ENCODE measurements around the gene TGM2.

The TGM2 gene

GRCh38 chr20:38082894-38083293 is 82.2 kb downstream of the TGM2 start:
- TF ChIP-seq, protein P1, sequence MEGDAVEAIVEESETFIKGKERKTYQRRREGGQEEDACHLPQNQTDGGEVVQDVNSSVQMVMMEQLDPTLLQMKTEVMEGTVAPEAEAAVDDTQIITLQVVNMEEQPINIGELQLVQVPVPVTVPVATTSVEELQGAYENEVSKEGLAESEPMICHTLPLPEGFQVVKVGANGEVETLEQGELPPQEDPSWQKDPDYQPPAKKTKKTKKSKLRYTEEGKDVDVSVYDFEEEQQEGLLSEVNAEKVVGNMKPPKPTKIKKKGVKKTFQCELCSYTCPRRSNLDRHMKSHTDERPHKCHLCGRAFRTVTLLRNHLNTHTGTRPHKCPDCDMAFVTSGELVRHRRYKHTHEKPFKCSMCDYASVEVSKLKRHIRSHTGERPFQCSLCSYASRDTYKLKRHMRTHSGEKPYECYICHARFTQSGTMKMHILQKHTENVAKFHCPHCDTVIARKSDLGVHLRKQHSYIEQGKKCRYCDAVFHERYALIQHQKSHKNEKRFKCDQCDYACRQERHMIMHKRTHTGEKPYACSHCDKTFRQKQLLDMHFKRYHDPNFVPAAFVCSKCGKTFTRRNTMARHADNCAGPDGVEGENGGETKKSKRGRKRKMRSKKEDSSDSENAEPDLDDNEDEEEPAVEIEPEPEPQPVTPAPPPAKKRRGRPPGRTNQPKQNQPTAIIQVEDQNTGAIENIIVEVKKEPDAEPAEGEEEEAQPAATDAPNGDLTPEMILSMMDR (IDR thresholded peaks at IDR 0.05) = no peak

GRCh38 chr20:38081575-38081974 is 83.5 kb downstream of the TGM2 start:
- TF ChIP-seq, protein P1 (IDR thresholded peaks at IDR 0.05) = no peak

DNA sequence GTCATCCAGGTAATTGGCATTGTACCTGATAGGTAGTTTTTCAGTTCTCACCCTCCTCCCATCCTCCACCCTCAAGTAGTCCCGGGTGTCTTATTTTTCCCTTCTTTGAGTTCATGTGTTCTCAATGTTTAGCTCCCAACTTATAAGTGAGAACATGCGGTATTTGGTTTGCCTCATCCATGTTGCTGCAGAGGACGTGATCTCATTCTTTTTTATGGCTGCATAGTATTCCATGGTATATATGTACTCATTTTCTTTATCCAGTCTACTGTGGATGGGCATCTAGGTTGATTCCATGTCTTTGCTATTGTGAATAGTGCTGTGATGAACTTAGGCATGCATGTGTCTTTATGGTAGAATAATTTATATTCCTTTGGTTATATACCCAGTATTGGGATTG is 85.7 kb downstream of the TGM2 start:
- TF ChIP-seq, protein P1 (IDR thresholded peaks at IDR 0.05) = no peak

DNA sequence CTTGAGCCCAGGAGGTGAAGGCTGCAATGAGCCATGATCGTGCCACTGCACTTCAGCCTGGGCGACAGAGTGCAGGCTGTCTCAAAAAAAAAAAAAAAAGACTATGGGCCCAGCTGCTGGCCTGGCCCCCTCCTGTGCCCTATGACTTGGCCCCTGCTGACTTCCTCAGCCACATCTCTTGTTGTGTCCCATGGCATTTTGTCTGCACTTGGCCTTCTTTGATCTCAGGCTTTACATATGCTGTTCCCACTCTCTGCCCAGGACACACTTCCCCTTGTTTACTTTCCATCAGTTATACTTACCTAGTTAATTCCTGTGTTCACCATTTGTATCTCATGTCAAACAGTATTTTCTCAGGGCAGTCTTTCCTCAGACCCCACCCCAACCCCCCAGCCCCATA is 87.0 kb downstream of the TGM2 start:
- TF ChIP-seq, protein P1 (IDR thresholded peaks at IDR 0.05) = no peak
